Liver (tissue), 3 donors: ENCODE measurements around the gene UBE2E2.

ENCODE experiments used
- CTCF ChIP-seq: fragments of 150-350 bp; IDR thresholded peaks from 2 replicates; pipeline ENCODE4 v1.5.1; 2017; ENCODE audit warnings: improper control_type of control experiment, low read depth, low read length; ENCODE audit not compliant: missing input control
- GABPA ChIP-seq, 2 donors: IDR thresholded peaks in 1 of 2; conservative IDR thresholded peaks in 1 of 2; 2 replicates each; pipeline ENCODE4 v1.6.1; 2016; ENCODE audit warnings: antibody characterized with exemption in 2 of 2, mild to moderate bottlenecking in 1 of 2, moderate library complexity in 1 of 2
- MAX ChIP-seq: IDR thresholded peaks from 2 replicates; pipeline ENCODE4 v1.6.1; 2016; ENCODE audit warnings: antibody characterized with exemption
- RAD21 ChIP-seq, 2 donors: IDR thresholded peaks; 2 replicates each; pipeline ENCODE4 v1.6.1; 2016; ENCODE audit warnings: antibody characterized with exemption in 2 of 2, mild to moderate bottlenecking in 2 of 2
- RXRA ChIP-seq, 2 donors: IDR thresholded peaks; 2 replicates each; pipeline ENCODE4 v1.6.1; 2017 to 2018; ENCODE audit warnings: antibody characterized with exemption in 2 of 2, mild to moderate bottlenecking in 1 of 2
- TF ChIP-seq, protein P1 (sequence below): IDR thresholded peaks from 2 replicates; pipeline ENCODE4 v1.6.1; 2016; ENCODE audit warnings: antibody characterized with exemption
- donor health status: healthy.
- donor health status: healthy.

DNA sequence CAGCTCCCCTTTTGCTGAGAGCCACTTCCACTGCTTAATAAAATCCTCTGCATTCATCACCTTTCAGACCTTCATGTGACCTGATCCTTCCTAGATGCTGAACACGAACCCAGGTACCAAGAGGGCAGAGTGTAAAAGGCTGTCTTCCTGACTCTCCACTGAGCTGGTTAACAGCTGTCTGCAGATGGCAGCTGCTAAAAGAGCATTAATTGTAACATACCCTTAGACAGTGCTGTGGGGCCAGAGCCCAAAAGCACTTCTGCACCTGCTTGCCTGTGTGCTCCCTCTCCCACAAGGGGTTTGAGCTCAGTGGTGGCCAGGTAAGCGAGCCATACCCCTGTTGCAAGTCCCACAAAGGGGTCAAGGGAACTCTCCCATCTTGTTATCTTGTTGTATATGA, 187.3 kb downstream of the UBE2E2 start:
- TF ChIP-seq MAX, result no peak
- TF ChIP-seq RXRA (IDR thresholded peaks at IDR 0.05), result no peak
- no peak for TF ChIP-seq CTCF
- TF ChIP-seq, protein P1, sequence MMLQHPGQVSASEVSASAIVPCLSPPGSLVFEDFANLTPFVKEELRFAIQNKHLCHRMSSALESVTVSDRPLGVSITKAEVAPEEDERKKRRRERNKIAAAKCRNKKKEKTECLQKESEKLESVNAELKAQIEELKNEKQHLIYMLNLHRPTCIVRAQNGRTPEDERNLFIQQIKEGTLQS, result no peak
- no peak for TF ChIP-seq GABPA (IDR thresholded peaks at IDR 0.05 in 1 of 2, conservative IDR thresholded peaks at IDR 0.05 in 1 of 2)
- TF ChIP-seq RAD21 (IDR thresholded peaks at IDR 0.05), result no peak
